Right cardiac atrium (tissue), 5 donors: ENCODE data around the gene SGCD. TPM values are rescaled to one million over a fixed set of nuclear protein-coding genes. Genes with fewer than 3 reads are reported as not detected.
A peak's percentile ranks its signal among the peaks of the same experiment; 100 is the strongest.
"Not testable (repeated sequence)": the region's sequence is repeated elsewhere in the genome, so short reads cannot be mapped to it uniquely, and the experiment has no call there.

Source experiments
- ATAC-seq, 2 donors: fragments of 200-7000 bp; cut with Tn5 transposase; one replicate each; pipeline versions ENCODE4 v1.8.0 to v1.9.1; 2020; ENCODE audit warnings: moderate library complexity in 2 of 2, mild to moderate bottlenecking in 1 of 2
- DNase-seq, 3 donors: peaks; one replicate each; pipeline ENCODE4 v3.0.0-alpha.2; 2020
- H3K27ac ChIP-seq: one replicate; pipeline ENCODE4 v1.5.1; 2013; ENCODE audit warnings: mild to moderate bottlenecking, low read length, control low read depth, moderate library complexity
- H3K27me3 ChIP-seq: one replicate; pipeline ENCODE4 v1.6.1; 2013; ENCODE audit not compliant: control insufficient read depth, insufficient read depth
- H3K4me1 ChIP-seq: one replicate; pipeline ENCODE4 v1.6.1; 2013; ENCODE audit warnings: low read length; ENCODE audit not compliant: control insufficient read depth, insufficient read depth
- H3K4me3 ChIP-seq: one replicate; pipeline ENCODE4 v1.5.1; 2013; ENCODE audit warnings: low read length, control low read depth
- H3K9me3 ChIP-seq: one replicate; pipeline ENCODE4 v1.6.1; 2013; ENCODE audit warnings: low read length; ENCODE audit not compliant: control insufficient read depth
- WGBS: extraction: QIAGEN DNeasy Blood & Tissue Kit; methylation state at CpG from one replicate; pipeline ENCODE4 v1.1.7; 2013; 5-methylcytosine and 5-hydroxymethylcytosine counted together
- intact Hi-C, 4 donors: fragments of 100-400 bp; cut with DNase I; formaldehyde crosslinking; loops; one replicate each; pipeline versions ENCODE4 v1.11.0 to v1.14.0; 2022 to 2023
- polyA plus RNA-seq: library from polyadenylated mRNA; stranded (reverse); fragments of 200-250 nt; gene quantifications from one replicate; pipeline ENCODE4 v1.2.3, GENCODE V29; 2013
- total RNA-seq, 4 donors: library from RNA; stranded (reverse); fragmentation: NEBNext Ultra II Directional; extraction: Animal tissue kit (Norgen Biotek cat#: 25700); gene quantifications; one replicate each; pipeline ENCODE4 v1.2.1, GENCODE V29; 2021
- donor health status: healthy with polysubstance abuse.
- donor health status: DM: no; HTN: yes; CAD: no.
- donor health status: DM: no; HTN: no; CAD: no.
- donor health status: DM: no; HTN: yes; CAD: no; lungs with severe emphysema.
- donor health status: DM: yes; HTN: yes; CAD: no.

Gene SGCD
- total and polyA plus RNA-seq, 5 donors, result 23.2 to 151 (median 75.8) TPM

GRCh38 chr5:156628421-156628820 is 301.5 kb downstream of the SGCD start:
- Histone ChIP-seq H3K4me3 (no peak overlapping the region), H3K9me3 (no peaks in the 10 kb centered on the region), H3K27me3 (no peaks in the 10 kb centered on the region), H3K27ac (no peak overlapping the region), H3K4me1 (peaks cover 6% of the 10 kb centered on the region)
- ATAC-seq (no peak), DNase-seq (no peak)
- intact Hi-C loops, result no loop called here

GRCh38 chr5:156631005-156631404 is 304.0 kb downstream of the SGCD start:
- 85% methylated on average over 1 of the region's 1 CpG for WGBS
- Histone ChIP-seq H3K4me3 (no peak overlapping the region), H3K27me3 (no peaks in the 10 kb centered on the region), H3K27ac (no peak overlapping the region), H3K9me3 (no peaks in the 10 kb centered on the region), H3K4me1 (peaks cover under 1% of the 10 kb centered on the region)
- no peak for DNase-seq
- intact Hi-C loops, result no loop called here
- no peak for ATAC-seq

GRCh38 chr5:156634301-156634700 is 307.3 kb downstream of the SGCD start:
- H3K4me3 ChIP-seq, result no peak overlapping the region
- H3K9me3 ChIP-seq, result no peaks in the 10 kb centered on the region
- ATAC-seq, result no peak
- DNase-seq, result no peak
- no peaks in the 10 kb centered on the region for H3K4me1 ChIP-seq
- no peak overlapping the region for H3K27ac ChIP-seq
- intact Hi-C loops, result no loop called here
- H3K27me3 ChIP-seq, result no peaks in the 10 kb centered on the region
- 88% methylated on average over 2 of the region's 2 CpGs for WGBS

- Histone ChIP-seq H3K27ac (no peak overlapping the region), H3K4me3 (no peak overlapping the region), H3K27me3 (no peaks in the 10 kb centered on the region), H3K9me3 (no peaks in the 10 kb centered on the region), H3K4me1 (no peaks in the 10 kb centered on the region)
- WGBS, result 33% methylated on average over 3 of the region's 3 CpGs
- intact Hi-C loops, result no loop called here
- ATAC-seq (no peak), DNase-seq (no peak)
Measured at GRCh38 chr5:156640691-156641241, 313.8 kb downstream of the SGCD start.

GRCh38 chr5:156641686-156642085 is 314.7 kb downstream of the SGCD start:
- Histone ChIP-seq H3K4me1 (peaks cover 3% of the 10 kb centered on the region), H3K4me3 (no peak overlapping the region), H3K27ac (no peak overlapping the region), H3K27me3 (no peaks in the 10 kb centered on the region), H3K9me3 (no peaks in the 10 kb centered on the region)
- ATAC-seq (no peak), DNase-seq (no peak)
- 40% methylated on average over 1 of the region's 1 CpG for WGBS
- intact Hi-C loops, result no loop called here

GRCh38 chr5:156647034-156647451 is 320.1 kb downstream of the SGCD start:
- H3K27ac ChIP-seq, result peak overlapping the region; percentile 27
- intact Hi-C loops, result no loop called here

GRCh38 chr5:156654444-156654843 is 327.5 kb downstream of the SGCD start:
- Histone ChIP-seq H3K27ac (no peak overlapping the region), H3K4me3 (no peak overlapping the region), H3K27me3 (no peaks in the 10 kb centered on the region), H3K9me3 (no peaks in the 10 kb centered on the region), H3K4me1 (no peaks in the 10 kb centered on the region)
- DNase-seq (no peak), ATAC-seq (no peak)
- intact Hi-C loops, result no loop called here

More at GRCh38 chr5:156647034-156647451, 320.1 kb downstream of the SGCD start:
- DNase-seq, result no peak
- ATAC-seq, result peak; percentile 50 to 68
- Histone ChIP-seq H3K27me3 (no peaks in the 10 kb centered on the region), H3K9me3 (no peaks in the 10 kb centered on the region), H3K4me3 (no peak overlapping the region), H3K4me1 (peaks cover 5% of the 10 kb centered on the region)
- 49% methylated on average over 4 of the region's 4 CpGs for WGBS

- ATAC-seq, result no peak
- H3K4me3 ChIP-seq, result no peak overlapping the region
- no peaks in the 10 kb centered on the region for H3K9me3 ChIP-seq
- no peaks in the 10 kb centered on the region for H3K27me3 ChIP-seq
- intact Hi-C loops, result no loop called here
- no peaks in the 10 kb centered on the region for H3K4me1 ChIP-seq
- H3K27ac ChIP-seq, result no peak overlapping the region
- 84% methylated on average over 4 of the region's 4 CpGs for WGBS
- DNase-seq, result no peak
Measured at GRCh38 chr5:156655732-156656131, 328.8 kb downstream of the SGCD start.

- intact Hi-C loops, H3K4me3 ChIP-seq, DNase-seq, H3K9me3 ChIP-seq, ATAC-seq, H3K27me3 ChIP-seq, H3K4me1 ChIP-seq, H3K27ac ChIP-seq: not testable (repeated sequence)
- WGBS, result 85% methylated on average over 7 of the region's 10 CpGs
Measured at GRCh38 chr5:156664832-156665231, 337.9 kb downstream of the SGCD start.

GRCh38 chr5:156666686-156667085 is 339.7 kb downstream of the SGCD start:
- DNase-seq, H3K27me3 ChIP-seq, ATAC-seq, H3K4me1 ChIP-seq, H3K4me3 ChIP-seq, intact Hi-C loops, H3K9me3 ChIP-seq, H3K27ac ChIP-seq: not testable (repeated sequence)
- no CpG with 5 or more reads among the region's 3 CpGs for WGBS

GRCh38 chr5:156667616-156668015 is 340.7 kb downstream of the SGCD start:
- ATAC-seq (no peak), DNase-seq (no peak)
- intact Hi-C loops, result no loop called here
- Histone ChIP-seq H3K27me3 (no peaks in the 10 kb centered on the region), H3K9me3 (no peaks in the 10 kb centered on the region), H3K27ac (no peak overlapping the region), H3K4me1 (no peaks in the 10 kb centered on the region), H3K4me3 (no peak overlapping the region)
- WGBS, result 74% methylated on average over 3 of the region's 3 CpGs

- Histone ChIP-seq H3K27ac (no peak overlapping the region), H3K9me3 (no peaks in the 10 kb centered on the region), H3K4me1 (no peaks in the 10 kb centered on the region), H3K27me3 (no peaks in the 10 kb centered on the region), H3K4me3 (no peak overlapping the region)
- DNase-seq (no peak), ATAC-seq (no peak)
- intact Hi-C loops, result no loop called here
Measured at GRCh38 chr5:156669416-156669815, 342.5 kb downstream of the SGCD start.
